Hematopoietic multipotent progenitor cell treated with erythropoietin and hydrocortisone succinate and interleukin-3 and kit ligand, for 4 days (in vitro differentiated cells): Measurements from ENCODE around the gene PIBF1.
A peak's percentile ranks its signal among the peaks of the same experiment; 100 is the strongest.
"Not testable (repeated sequence)": the region's sequence is repeated elsewhere in the genome, so short reads cannot be mapped to it uniquely, and the experiment has no call there.

Experiments
- DNase-seq: peaks from one replicate; pipeline ENCODE4 v3.0.0-alpha.2; 2015

The PIBF1 gene

GRCh38 chr13:72781451-72782439, at the start of gene PIBF1, which contains the start of gene DIS3:
PIBF1 (plus strand) TSS chr13:72782133; CDS start chr13:72783470, 1,337 bp downstream.
DIS3 (minus strand) TSS chr13:72781900; CDS start chr13:72781832, 68 bp downstream.
- DNase-seq, result peak; percentile 100

DNA sequence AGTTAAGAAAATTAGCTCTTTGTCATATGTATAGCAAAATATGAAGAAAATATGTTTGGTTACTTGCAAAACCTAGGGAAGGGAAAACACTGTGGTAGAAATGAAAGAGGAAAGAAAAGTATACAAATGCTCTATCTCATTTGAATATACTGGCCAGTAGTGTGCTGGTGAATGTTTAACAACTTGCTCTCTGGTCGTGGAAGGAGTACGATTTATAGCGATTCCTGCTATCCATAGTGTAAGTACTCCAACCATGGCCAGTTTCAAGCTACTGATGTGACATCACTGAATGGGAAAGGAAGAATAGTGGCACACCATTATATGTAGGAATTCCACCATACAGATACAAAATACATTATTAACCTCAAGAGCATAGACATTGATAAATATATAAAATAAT, 44.9 kb upstream of the PIBF1 start:
- DNase-seq, result no peak

GRCh38 chr13:72740015-72740414, 41.9 kb upstream of the PIBF1 start:
- no peak for DNase-seq

DNA sequence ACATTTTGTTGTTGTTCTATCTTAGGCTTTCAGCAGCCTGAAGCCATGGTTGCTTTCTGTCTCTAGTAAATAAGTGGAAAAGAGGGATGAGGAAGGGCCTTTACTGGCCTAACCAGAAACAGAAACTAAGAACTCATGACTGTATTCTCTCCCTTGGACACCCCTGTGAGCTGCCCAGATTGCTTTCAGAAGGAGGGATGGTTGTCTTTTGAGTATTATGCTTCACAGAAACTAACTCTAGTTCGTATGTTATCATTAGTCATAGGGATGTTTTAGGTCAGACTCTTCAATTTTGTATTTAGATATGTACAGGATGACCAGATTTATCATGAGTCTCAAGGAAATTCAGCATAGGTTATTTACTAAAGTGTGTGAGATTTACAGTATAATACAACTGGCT, 36.7 kb upstream of the PIBF1 start:
- no peak for DNase-seq

GRCh38 chr13:72751220-72751619, 30.7 kb upstream of the PIBF1 start:
- no peak for DNase-seq

DNA sequence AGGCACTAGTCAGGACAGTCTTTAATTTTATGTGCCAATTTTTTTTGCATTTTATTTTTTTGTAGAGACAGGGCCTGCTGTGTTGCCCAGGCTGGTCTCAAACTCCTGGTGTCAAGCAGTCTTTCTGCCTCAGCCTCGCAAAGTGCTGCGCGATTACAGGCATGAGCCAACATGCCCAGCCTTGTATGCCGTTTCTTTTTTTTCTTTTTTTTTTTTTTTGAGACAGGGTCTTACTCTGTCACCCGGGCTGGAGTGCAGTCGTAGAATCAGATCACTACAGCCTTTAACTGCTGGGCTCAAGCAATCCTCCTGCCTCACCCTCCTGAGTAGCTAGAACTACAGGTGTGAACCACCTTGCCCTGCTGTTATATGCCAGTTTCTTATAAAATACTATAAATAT, 27.8 kb upstream of the PIBF1 start:
- DNase-seq, result no peak

- no peak for DNase-seq
These were observed 24.0 kb upstream of the PIBF1 start for GRCh38 chr13:72757792-72758535.

- DNase-seq, result no peak
These were observed 21.7 kb upstream of the PIBF1 start for GRCh38 chr13:72760189-72760588.

GRCh38 chr13:72763411-72763810, 18.5 kb upstream of the PIBF1 start:
- no peak for DNase-seq

- DNase-seq, result no peak
These were observed 7.9 kb upstream of the PIBF1 start for GRCh38 chr13:72774019-72774418.

- peak; percentile 32 for DNase-seq
These were observed 784 bp downstream of the PIBF1 start for GRCh38 chr13:72782717-72783116.

GRCh38 chr13:72784679-72785078, 2.7 kb downstream of the PIBF1 start:
- DNase-seq, result not testable (repeated sequence)

DNA sequence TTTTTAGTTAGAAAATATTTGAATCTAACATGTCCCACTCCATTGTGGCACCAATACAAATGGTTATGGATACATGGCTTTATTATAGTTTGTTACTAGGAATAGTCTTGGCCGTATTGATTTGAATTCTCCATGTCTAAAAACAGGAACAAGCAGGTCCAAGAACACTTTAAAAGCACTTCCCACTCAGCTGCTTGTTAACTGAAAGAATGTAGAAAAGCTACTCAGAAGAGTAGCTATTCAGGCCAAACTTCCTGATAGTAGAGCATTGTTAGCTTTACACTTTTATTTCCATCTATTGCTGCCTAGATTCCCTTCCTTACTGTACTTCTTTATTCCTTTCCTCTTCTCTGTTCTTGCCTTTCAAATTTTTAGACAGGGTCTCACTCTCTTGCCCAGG, 6.9 kb downstream of the PIBF1 start:
- DNase-seq, result no peak

GRCh38 chr13:72792640-72793039, 10.7 kb downstream of the PIBF1 start:
- no peak for DNase-seq

GRCh38 chr13:72798817-72799216, 16.9 kb downstream of the PIBF1 start:
- DNase-seq, result no peak

DNA sequence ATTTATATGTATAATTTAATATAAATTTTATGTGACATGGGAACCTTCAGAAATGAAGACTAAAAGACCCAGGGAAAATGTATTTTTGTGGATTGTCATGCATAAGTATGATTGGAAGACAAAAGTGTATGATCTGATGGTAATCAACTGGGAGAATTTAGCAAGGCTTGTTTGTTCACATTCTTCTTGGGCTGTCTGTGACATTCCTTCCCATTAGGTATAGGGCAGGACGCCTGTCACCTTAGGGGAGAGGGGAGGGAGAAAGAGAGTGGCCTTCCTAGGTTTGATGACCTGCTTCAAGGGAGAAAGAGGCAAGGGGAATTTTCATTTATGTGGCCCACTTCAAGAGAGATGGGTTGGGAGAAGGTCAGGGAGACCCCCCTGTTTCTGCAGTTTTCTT, 22.4 kb downstream of the PIBF1 start:
- no peak for DNase-seq

DNA sequence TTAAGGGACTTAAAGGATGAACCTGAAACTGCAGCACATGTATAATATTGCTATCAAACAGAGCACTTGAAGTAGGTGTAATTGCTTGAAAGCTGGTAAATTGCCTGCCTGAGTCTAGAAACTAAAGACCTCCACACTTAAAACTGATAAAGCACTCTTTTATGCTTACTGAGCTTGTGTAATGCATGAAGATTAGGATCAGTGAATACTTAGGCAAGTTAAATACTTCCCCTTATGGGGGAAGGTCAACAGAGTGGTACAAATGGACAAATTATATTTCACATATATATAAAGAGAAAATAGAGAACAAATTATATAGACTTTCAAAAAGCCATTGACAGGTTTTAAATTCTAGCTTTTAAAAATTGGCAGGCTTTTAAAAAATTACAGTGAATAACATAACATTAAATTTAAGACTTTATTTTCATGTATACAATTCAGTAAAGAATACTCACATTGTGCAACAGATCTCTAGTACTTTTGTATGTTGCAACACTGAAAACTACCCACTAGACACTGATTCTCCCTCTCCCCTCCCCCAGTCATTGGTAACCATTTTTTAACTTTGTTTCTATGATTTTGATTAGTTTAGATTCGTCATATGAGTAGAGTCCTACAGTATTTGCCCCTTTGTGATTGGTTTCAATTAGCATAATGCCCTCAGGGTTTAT, 23.9 kb downstream of the PIBF1 start:
- peak; percentile 84 for DNase-seq

DNA sequence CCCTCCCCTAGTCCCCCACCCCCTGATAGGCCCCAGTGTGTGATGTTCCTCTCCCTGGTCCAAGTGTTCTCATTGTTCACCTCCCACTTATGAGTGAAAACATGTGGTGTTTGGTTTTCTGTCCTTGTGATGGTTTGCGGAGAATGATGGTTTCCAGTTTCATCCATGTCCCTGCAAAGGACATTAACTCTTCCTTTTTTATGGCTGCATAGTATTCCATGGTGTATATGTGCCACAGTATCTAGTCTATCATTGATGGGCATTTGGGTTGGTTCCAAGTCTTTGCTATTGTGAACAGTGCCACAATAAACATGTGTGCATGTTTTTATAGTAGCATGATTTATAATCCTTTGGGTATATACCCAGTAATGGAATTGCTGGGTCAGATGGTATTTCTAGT, 24.6 kb downstream of the PIBF1 start:
- not testable (repeated sequence) for DNase-seq

- peak; percentile 71 for DNase-seq
These were observed 27.1 kb downstream of the PIBF1 start for GRCh38 chr13:72808917-72809500.

DNA sequence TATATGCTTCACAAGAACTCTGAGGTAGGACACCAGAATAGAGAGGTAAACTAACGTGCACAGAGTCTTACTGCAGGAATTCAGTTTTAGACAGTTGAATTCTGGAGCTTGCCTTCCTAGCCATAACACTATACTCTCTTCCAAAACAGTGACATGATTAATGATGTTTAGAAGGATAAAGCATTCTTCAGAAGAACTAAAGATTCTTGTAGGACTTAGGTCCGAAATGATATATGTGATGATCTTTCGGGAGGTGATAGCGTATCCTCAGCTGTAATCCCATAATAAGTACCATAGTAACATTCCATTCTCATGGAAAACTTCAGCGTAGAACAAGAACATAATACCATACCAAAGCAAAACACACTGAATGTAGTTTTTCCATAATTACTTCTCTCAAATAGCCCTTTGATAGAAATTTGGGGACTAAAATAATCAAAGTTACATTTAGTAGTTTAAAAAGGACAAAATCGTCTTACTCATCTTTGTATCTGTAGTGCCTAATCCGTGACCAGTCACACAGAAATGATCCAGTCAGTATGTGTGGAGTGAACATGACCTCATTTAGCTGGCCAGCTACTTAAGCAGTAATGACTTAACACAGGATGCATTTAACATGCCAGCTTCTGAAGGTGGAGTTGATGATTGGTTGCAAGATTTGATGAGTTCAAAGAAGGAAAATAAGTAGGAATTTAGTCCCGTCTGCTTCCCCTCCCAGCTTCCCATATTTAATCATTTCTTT, 38.4 kb downstream of the PIBF1 start:
- DNase-seq, result no peak

DNA sequence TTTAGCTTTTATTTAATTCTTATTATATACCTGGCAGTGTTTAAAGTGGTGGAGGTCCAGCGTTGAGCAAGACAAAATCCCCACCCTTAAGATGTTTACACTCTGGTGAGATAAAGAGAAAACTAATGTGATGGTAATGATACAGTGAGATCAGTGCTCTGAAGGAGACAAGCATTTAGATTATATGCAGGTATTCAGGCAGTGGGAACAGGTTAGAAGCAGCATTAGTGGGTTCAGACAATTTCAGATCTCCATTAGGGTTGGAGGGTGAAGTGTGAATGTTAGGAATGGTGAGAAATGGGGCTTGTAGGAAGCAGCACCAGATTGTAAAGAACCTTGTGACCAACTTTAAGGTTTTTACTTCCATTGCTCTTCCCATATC, 39.0 kb downstream of the PIBF1 start:
- DNase-seq, result no peak

- DNase-seq, result no peak
These were observed 41.1 kb downstream of the PIBF1 start for GRCh38 chr13:72823081-72823480.
